ENCODE data around the gene MYOF.

Gene MYOF, protein sequence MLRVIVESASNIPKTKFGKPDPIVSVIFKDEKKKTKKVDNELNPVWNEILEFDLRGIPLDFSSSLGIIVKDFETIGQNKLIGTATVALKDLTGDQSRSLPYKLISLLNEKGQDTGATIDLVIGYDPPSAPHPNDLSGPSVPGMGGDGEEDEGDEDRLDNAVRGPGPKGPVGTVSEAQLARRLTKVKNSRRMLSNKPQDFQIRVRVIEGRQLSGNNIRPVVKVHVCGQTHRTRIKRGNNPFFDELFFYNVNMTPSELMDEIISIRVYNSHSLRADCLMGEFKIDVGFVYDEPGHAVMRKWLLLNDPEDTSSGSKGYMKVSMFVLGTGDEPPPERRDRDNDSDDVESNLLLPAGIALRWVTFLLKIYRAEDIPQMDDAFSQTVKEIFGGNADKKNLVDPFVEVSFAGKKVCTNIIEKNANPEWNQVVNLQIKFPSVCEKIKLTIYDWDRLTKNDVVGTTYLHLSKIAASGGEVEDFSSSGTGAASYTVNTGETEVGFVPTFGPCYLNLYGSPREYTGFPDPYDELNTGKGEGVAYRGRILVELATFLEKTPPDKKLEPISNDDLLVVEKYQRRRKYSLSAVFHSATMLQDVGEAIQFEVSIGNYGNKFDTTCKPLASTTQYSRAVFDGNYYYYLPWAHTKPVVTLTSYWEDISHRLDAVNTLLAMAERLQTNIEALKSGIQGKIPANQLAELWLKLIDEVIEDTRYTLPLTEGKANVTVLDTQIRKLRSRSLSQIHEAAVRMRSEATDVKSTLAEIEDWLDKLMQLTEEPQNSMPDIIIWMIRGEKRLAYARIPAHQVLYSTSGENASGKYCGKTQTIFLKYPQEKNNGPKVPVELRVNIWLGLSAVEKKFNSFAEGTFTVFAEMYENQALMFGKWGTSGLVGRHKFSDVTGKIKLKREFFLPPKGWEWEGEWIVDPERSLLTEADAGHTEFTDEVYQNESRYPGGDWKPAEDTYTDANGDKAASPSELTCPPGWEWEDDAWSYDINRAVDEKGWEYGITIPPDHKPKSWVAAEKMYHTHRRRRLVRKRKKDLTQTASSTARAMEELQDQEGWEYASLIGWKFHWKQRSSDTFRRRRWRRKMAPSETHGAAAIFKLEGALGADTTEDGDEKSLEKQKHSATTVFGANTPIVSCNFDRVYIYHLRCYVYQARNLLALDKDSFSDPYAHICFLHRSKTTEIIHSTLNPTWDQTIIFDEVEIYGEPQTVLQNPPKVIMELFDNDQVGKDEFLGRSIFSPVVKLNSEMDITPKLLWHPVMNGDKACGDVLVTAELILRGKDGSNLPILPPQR (N-terminal part only)

DNA sequence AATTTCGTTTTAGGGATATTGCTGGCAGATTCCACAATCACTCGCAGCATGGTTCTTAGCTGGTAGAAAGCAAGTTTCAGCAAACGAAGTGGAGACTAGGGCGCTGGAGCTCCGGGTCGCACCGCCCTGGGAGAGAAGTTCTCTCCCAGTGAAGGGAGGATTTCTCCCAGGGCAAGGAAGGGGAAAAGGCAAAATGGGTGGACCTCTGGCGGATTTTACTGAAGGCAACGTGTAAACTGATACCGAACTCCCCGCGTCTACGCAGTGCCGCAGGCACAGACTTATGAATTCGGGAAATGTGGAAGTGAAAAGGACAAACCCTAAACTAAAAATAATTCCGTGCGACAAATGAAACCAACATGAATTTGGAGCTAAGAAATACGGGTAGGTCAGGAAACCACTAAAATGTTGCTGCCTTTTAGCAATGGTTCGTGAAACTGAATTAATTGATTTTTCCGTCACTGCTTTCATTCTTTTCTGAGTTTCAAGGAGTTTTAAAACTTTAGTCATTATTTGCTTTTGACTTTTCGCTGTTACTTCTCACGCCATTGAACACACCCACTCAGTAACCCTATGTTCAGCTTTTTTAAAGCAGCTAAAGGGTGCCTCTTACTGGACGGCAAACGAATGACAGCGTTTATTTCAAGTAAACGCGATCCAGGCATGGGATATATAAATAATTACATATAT is at the start of gene MYOF:
Gene MYOF, minus strand, starts transcription at position 190 of the 690 bp plus-strand sequence. Its CDS starts 140 bp downstream, at position 50.
- DNase-seq = peak; percentile 30

DNA sequence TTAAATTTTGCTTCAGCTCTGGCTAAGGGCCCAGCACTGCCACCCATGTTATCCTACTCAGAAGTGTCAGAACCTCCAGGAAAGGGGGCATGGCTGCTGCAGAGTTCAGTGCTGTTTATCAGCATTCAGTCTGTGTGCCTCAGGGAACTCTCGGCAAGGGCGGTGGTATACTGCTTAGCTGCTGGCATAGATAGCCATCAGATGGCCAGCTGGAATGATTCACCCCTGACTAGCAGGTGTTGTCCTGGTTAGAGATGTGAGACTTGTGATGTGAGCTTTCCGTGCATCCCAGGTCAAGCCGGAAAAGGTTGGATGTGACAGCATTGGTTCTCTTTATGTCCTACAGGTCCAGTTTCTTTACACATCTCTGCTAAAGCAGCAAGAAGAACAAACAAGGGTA is 36.4 kb upstream of the MYOF start:
- DNase-seq = no peak

DNA sequence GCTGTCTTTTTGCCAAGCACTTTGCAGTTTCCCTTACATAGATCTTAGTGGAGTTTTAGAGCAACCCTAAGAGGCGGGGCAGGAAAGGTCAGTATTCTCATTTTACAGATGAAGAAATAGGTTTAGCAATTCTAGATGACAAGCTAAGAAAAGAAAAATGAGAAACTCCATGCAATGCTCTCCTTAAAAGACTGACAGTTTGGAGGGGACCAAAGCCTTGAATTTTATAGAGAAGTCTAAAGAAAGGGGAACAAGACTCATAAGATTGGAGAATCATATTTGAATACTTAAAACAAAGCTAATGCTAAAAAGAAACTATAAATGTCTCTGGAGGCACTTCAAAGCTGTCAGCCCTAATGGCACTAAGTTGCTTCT is 33.9 kb upstream of the MYOF start:
- DNase-seq = no peak

DNA sequence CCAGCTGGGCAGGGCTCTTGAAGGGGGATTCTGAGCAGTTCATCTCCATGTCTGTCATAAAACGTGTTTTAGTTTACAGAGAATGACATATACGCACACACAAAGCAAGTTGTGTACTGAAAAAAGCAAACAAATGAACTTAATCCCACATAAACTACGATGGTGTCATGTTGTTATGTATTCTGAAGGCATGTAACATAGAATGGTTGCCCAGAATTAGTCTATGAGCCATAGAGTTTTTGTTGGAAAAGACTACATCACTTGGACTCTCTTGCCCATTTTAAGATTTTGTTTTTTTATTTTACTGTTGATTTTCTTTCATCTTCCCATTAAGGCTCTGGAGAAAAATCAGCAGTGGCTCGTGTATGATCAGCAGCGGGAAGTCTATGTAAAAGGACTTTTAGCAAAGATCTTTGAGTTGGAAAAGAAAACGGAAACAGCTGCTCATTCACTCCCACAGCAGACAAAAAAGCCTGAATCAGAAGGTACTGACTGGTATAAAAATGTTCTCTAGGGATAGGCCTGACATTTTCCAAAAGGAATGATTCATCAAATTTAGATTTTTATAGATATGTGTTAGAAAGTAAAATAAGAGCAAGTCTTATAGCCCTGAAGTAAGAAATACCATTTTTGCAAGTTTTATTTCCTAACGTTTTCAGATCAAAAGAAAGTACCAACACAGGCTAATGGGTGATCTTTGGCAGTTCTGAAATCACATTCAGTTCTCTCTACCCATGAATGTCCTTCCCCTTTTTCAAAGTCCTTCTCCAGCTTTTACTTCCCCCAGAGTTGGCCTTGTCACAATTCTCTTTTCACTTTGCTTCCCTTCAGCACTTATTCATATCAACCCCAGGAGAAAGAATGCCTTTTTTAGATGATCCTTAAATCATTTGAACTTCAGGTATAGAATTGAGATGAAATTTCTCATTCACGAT is 33.2 kb upstream of the MYOF start:
- DNase-seq = no peak

DNA sequence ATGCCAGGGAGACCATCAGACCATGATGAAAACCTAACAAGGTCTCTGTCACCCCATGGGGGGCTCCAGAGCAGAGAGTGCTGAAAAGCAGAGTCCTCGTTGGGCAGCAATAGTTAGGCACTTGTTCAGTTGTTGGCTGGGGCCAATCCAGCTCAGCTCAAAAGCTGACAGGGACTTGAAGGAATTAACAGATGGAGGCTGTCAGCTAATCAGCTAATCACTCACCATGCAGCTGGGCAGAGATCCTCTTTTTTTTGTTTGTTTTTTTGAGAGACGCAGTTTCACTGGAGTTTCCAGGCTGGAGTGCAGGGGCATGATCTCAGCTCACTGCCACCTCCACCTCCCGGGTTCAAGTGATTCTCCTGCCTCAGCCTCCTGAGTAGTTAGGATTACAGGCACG is 32.4 kb upstream of the MYOF start:
- DNase-seq = no peak

DNA sequence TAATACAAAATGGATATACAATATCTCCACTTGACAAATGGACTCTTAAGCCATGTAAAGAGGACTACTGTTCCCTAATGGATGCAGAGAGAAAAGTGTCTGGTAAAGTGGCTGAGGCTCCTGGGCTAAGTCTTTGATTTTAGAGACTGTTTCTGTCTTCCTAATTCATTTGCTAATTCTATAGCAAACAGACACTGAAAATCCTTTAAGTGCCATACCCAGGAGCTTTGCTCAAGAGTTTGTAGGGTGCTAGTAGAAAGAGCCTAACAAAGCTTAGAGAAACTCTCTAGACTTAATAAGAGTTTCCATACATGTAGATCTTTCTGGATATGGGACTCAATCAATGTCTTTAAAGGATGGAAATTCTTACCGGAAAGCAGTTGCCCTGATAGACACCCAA is 31.0 kb upstream of the MYOF start:
- no peak for DNase-seq

DNA sequence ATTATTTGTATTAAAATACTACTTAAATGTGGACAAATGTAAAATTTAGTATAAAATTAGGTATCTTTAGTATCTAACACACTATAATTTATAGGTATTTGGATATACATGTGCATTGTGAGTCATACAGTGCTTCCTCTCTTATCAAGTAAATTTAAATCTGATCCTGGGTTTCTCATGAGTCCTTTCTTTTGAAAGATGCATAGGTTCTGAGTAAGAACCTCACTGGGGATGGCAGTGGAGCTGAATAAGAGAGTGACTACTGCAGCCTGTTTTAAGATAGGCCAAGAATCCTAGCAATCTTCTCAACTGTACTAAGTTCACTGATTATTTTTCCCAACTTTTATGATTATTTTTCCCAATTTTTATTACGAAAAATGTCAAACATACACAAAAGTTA is 30.4 kb upstream of the MYOF start:
- DNase-seq = no peak

DNA sequence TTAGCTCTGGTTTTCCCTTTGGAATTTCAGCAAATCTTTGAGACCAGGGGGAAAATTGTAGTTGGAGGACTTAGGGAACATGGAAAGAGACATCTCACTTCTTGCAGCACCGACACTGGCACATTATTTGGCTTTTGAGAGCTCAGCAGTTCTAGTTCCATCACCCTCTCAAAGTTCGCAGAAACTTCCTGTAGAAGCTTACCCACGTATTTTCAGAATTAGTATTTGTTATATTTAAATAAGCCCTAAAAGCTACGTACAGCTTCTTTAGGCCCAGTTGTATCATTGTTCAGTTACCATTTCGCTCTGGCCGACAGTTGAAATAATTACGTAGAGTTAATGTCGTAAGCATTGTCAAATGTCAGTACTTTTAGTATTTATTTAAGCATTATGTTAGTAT is 27.7 kb upstream of the MYOF start:
- DNase-seq = no peak

DNA sequence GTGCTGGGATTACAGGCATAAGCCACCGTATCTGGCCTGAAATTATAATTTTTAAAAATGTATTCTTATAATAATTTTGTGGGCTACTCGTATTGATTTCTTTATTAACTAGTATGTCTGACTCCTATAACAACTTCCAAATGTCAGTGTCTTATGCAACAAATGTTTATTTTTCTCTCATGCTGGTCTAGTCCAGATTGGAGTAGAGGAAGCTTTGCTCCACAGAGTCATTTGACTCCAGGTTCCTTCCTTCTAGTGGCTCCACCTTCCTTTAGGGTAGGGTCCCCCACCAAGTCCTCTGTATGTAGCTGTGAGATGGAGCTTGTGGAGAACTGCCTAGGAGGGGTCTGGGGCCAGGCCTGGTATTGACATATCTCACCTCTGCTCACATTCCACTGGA is 22.9 kb upstream of the MYOF start:
- no peak for DNase-seq

DNA sequence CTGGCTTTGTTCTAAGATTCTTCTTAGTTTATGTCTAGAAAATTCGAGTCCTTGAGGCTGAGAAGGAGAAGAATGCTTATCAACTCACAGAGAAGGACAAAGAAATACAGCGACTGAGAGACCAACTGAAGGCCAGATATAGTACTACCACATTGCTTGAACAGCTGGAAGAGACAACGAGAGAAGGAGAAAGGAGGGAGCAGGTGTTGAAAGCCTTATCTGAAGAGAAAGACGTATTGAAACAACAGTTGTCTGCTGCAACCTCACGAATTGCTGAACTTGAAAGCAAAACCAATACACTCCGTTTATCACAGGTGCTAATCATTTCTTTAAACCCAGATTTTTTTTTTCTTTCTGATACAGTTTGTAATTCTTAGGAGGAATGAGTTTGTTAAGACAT is 20.9 kb upstream of the MYOF start:
- DNase-seq = no peak

DNA sequence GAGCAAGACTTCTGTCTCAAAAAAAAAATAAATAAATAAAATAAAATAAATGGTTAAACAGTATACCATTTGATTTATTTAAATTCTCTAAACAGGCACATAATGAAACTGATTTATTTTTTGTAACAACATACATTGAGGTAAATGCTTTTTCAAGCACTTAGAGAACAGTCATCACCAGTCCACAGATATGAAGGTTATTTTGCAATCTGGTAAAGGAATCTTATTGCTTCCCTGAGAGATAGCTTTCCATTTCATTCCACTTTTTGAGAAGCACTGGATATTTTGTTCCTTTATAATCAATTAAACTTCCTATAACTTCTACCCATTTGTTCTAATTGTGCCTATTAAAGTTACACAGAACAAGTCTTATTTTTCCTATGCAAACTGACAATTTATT is 19.5 kb upstream of the MYOF start:
- DNase-seq = no peak

DNA sequence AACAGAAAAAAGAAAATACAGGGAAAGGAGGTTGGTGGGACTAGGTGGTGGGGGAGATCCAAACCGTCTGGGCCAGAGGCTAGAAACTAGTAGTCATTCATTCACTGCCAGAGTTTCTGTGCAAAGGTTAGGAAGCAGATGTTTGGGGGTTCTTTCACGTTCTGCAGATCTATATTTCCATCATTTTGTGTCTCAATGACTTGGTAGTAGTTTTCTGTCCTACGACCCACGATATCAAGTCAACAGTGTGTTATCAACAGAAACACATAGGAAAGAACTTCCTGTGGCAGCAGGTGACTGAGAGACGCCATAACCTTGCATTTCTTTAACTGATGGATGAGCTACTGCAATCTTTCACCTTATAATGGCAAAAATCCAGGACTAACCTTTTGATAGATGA is 16.0 kb upstream of the MYOF start:
- DNase-seq = no peak

DNA sequence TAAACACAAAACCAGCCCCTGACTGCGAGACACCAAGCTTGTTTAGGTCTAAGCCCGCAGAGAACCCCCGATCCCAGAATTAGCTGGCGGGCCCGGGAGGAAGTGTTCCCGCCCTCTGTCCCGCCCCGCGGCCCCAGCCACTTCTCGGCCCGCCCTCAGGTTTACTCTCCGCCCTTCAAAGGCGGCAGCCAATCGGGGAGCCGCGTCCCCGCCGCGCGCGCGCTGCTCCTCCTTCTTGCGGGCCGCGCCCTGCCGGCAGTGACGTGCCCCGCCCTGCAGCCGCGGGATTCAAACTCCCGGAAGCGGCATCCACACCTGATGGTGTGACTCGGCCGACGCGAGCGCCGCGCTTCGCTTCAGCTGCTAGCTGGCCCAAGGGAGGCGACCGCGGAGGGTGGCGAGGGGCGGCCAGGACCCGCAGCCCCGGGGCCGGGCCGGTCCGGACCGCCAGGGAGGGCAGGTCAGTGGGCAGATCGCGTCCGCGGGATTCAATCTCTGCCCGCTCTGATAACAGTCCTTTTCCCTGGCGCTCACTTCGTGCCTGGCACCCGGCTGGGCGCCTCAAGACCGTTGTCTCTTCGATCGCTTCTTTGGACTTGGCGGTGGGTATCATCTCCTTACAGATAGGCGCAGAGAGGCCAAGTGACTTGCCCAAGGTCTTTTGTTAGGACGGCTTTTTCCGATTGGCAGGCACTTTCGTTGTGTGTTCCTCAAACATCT is 14.3 kb upstream of the MYOF start, which contains the start of gene CEP55:
Gene CEP55, plus strand, starts transcription at position 291 of the 720 bp plus-strand sequence. CDS start 3,440 bp downstream, outside the sequence.
- DNase-seq = peak; percentile 83

DNA sequence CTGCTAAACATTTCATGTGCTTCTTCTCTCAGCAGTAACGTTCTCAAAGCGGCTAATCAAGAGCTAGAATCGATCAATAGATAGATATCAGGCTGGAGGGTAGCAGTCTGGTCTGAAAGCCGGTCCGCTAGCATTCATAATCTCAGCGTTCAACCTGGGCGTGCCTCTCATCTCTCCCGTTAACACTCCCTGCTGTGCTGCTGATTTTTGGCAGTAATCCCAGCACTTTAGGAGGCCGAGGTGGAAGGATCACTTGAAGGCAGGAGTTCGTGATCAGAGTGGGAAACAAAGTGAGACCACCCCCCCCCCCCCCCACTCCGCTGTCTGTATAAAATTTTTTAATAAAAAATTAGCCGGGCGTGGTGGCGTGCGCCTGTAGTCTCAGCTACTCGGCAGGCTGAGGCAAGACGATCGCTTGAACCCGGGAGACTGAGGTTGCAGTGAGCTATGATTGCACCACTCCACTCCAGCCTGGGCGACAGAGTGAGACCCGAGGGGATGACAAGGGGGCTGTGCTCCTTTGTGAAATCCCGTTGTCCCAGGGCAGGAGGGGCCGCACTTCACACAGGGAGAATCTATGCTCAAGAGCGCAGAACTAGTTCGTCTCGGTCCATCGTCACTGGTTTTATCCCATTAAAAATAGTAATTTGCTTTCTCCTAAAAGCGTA is 13.7 kb upstream of the MYOF start:
- DNase-seq = peak; percentile 46

DNA sequence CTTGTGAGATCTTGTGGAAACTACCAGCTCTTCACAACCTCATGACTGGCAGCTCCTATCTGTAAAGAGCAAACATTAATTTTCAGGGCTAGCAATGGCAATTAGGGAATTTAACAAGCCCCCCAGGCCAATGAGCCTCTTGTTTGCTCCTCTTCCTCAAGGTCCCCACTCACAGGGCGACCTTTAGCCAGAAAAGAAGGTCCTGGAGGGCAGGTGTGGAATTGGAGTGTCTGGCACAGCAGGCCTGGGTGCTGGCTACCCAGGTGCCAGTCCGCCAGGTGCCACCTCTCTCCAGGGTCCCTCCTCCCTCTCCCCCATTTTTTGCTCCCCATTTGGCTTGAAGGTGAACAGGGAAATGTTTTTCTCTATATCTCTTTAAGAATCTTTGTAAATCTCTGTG is 12.4 kb upstream of the MYOF start:
- no peak for DNase-seq

DNA sequence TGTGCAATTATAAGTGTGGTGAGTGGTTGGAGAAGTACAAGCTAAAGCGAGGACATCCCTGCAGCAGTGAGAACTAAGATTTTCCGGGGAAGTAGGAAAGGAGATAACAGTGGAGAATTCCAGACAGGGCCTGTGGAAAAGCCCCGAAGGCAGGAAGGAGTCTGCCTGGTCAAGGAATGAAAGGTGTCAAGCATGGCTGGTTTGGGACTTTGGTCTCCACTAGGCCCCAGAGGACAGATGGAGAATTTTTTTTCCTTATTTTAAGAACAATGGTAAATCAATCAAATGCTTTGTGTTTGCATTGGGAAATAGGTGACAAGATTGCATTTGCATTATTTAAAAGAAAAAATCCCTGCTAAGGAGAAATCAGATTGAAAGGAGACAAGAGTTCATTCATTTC is 11.0 kb upstream of the MYOF start:
- no peak for DNase-seq

DNA sequence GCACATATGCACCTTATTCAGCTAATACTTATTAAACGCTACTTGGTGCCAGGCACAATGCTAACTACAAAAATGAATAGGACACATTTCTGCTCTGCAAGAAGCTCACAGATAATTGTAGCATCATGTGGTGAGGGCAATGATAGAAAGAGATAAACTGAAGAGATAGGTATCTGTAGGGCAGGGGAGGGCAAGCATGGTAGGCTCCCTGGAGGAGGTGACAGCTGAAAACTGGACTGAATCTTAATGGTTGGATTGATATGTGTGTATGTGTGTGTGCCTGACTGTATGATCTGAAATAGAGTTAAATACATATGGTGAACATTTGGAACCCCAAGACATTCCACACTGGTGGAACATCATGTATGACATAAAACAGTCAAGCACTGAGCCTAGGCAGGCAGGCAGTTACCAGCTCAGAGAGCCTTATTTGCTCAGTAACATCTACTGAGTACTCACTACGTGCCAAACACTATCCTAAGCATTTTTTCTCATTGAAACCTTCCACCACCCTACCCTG is 9.5 kb upstream of the MYOF start:
- no peak for DNase-seq

DNA sequence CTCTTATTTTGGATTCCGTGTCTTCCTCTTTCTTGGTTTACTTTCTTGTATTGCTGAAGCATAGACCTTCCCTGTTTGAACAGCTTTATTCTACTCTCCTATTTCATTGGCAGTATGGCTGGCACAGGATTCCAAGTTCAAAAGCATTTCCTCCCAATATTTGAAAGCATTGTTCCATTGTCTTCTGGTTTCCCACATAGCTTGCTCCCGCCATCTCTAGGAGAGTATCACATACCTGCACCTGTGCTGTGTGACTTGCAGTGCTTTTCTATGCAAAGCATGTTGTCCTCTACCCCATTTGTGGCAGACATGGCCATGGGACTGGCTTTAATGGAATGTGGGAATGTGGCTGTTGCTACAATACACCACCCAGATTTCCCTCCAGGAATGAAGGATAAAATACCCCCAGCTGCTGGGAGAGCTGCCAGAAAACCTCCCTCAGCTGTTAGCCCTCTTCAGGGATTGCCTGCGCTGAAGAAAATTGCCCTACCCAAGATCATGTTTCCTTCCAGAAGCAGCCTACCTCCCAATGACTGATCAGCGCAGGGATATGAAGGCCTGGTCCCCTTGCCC is 6.9 kb upstream of the MYOF start:
- DNase-seq = no peak

DNA sequence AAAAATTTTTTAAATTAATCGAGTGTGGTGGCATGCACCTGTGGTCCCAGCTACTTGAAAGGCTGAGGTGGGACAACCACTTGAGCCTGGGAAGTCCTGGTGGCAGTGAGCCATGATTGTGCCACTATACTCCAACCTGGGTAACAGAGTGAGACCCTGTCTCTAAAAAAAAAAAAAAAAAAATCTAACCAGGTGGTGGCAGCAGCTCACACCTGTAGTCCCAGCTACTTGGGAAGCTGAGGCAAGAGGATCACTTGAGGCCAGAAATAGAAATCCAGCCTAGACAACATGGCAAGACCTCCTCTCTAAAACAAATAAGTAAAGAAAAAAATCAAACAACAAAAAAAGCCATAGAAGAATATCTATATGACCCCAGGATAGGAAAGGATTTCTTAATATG is 3.6 kb upstream of the MYOF start:
- DNase-seq = no peak

Data from NCI-H2171 (cell line).